CD1c-positive myeloid dendritic cell (primary cell): ENCODE data around the gene WDR19.
"Not testable (repeated sequence)": the region's sequence is repeated elsewhere in the genome, so short reads cannot be mapped to it uniquely, and the experiment has no call there.

Experiments used
- DNase-seq: peaks from one replicate; pipeline ENCODE4 v3.0.0-alpha.2; 2016; ENCODE audit errors: extremely low spot score

WDR19 gene

GRCh38 chr4:39233114-39233513 is 50.8 kb downstream of the WDR19 start:
- DNase-seq, result no peak

DNA sequence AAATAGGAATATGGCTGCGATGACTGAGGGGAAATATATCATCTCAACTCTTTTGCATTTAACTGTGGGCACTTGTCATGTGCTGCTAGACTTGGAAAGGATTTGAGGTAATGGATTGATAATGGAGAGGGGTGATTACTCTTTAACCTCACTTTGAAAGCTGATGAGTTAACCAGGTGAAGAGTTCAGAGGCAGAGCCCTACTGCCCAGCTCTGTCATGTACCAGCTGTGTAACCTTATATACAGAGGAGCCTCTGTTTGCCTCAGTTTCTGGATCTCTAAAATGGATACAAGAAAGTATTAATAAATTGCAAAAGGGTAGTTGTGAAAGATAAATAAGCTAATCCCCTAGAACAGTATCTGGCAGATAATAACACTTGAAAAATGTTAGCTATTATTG is 51.5 kb downstream of the WDR19 start:
- DNase-seq, result no peak

- no peak for DNase-seq
Observed at GRCh38 chr4:39235021-39235420, 52.7 kb downstream of the WDR19 start.

DNA sequence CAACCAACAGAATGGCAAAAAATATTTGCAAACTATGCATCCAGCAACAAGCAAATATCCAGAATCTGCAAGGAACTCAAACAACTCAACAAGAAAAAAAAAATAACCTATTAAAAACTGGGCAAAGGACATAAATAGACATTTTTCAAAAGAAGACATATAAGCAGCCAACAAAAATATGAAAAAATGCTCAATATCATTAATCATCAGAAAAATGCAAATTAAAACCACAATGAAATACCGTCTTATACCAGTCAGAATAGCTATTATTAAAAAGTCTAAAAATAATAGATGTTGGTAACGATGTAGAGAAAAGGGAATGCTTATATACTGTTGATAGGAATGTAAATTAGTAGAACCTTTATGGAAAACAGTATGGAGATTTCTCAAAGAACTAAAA is 53.4 kb downstream of the WDR19 start:
- DNase-seq, result no peak

- DNase-seq, result no peak
Observed at GRCh38 chr4:39237179-39237578, 54.9 kb downstream of the WDR19 start.

DNA sequence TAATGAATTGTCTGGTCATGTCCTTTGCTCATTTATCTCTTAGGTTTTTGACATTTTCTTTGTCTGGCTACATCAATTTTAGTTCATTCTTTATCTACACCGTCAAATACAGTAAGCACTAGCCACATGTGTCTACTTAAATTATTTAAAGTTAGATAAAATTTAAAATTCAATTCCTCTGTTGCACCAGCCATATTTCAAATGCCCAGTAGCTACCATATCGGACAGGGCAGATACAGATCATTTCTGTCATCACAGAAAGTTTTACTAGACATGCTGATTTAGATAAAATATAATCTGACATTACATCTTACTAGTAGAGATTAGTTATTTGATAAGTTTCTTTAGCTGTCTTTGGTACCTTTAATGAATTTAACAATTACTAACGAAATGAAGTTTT is 61.1 kb downstream of the WDR19 start:
- DNase-seq, result no peak

DNA sequence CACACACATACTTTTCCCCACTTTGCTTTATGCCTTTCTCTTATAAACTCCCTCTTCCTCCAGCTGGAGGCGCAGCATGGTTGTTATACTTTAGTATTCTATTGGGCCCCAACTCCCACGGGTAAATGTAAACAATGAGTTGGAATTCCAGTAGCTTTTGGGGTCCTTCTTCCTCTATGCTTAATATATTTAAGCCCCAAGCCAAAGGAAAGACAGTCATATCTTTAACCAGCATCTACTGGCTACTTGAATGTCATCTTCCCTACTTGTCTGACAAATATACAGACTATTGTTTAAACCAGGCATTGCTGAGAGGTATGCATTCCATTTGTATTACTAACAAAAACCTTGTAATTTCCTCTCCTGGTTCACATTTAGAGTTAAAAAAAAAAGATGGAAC is 72.9 kb downstream of the WDR19 start:
- DNase-seq, result no peak

- DNase-seq, result no peak
Observed at GRCh38 chr4:39255871-39256270, 73.5 kb downstream of the WDR19 start.

DNA sequence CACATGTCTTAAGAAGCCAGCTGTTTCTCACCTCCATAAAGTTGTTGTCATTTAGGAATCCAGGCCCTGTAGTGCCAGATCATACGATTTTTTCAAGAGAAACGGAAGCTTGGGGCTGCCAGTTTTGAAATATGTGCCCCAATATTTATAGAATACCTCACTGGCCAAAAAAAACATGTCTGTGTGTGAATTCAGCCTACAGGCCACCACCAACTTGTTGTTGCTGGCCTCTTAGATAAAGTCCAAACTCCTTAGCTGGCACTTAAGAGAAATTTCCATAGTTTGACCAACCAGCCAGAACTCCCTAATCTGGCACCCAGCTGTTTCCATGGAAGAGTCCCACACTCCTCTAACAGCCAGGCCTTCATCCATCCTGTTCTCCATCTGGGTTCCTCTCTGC is 74.1 kb downstream of the WDR19 start:
- no peak for DNase-seq

GRCh38 chr4:39259571-39260330 is 77.4 kb downstream of the WDR19 start:
- no peak for DNase-seq

GRCh38 chr4:39263895-39264294 is 81.6 kb downstream of the WDR19 start:
- DNase-seq, result no peak

DNA sequence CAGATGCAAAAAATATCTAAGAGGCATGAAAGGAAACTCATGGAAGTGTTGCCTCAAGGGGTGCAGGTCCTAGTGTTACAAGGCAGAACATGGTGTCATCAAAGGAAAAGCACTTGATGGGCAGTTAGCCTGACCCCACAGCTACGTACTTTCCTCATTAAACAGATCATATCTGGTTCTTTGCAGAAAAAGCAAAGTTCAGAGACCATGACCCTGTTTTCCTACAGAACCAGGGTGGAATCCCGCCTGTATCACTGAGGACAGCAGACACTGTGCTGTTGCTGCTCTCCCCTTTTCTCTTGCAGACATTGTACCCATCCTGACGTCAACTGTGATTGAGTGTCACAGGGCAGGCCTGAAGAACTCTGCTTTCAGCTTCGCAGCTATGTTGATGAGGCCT is 92.2 kb downstream of the WDR19 start:
- no peak for DNase-seq

GRCh38 chr4:39277661-39278060 is 95.3 kb downstream of the WDR19 start:
- not testable (repeated sequence) for DNase-seq

DNA sequence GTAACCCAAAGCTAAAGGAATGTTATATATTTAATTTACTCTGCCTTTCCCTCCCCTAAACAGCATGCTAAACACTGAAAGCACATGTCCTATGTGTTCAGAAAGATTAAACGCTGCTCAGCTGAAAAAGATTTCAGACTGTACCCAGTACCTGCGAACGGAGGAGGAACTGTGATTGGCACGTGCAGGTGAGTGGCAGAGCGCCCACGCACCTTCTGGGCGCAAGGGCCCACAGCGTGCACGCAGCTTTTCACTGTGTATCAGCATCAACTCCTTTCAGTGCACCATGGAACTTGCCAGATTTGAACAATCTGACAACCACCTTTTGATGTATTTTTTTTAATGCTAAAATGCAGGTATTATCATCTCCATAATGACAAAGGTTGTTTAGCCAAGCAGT is 96.1 kb downstream of the WDR19 start:
- no peak for DNase-seq

- no peak for DNase-seq
Observed at GRCh38 chr4:39279416-39279815, 97.1 kb downstream of the WDR19 start.

GRCh38 chr4:39280770-39281169 is 98.4 kb downstream of the WDR19 start:
- no peak for DNase-seq

- no peak for DNase-seq
Observed at GRCh38 chr4:39285111-39285795, 102.9 kb downstream of the WDR19 start.

DNA sequence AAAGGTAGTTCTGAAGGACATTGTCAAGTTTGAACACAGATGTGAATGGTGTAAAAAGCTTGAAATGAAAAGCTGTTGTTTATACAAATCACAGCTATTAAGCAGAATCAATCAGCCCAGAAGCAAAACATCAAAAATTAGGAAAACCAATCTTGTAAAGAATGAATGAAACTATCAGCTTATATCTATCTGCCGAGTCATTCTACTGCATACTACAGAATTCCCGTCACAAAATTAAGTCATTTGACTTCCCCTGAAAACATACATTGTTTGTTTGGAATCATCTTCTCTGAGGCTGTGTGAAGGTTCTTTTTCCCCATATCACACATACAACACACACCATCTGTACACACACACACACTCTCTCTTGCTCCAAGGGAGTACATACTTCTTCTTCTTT is 103.5 kb downstream of the WDR19 start:
- DNase-seq, result no peak

DNA sequence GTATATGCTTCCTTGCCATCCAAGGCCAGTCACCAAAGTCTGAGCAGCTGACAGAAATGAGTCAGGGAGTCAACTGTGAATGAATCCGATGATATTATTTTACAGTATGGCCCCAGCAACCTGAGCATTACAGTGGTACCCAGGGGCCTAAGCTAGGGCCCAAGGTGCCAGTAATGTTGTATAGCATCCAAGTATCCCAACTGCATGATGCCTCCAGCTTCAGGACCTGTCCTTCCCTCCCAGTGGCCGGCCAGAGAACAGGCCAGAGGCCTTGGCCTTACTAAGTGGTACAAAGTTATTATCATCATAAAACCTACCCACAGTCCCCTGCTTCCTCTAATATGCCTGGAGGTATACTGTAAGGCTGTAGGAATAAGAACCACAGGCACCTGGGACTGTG is 103.9 kb downstream of the WDR19 start:
- DNase-seq, result no peak

DNA sequence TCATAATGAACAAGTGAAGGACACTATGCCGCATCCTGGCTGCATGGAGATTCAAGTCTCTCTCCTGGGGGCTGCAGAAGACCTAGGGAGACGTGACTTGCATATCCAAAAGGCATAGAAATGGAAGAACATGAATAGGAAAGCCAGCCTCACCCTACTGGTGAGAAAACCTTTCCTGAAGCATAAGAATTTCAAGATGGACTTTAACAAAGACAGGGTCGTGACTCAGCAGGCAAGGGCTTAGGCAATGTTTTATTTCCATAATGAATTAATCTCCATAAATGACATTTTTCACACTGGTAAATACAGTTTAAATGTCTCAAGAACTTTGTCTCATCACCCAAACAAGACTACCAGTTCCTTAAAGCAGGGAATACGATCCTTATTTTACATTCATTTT is 104.9 kb downstream of the WDR19 start:
- DNase-seq, result no peak

GRCh38 chr4:39291686-39292085 is 109.4 kb downstream of the WDR19 start:
- no peak for DNase-seq

GRCh38 chr4:39292433-39292832 is 110.1 kb downstream of the WDR19 start:
- not testable (repeated sequence) for DNase-seq

DNA sequence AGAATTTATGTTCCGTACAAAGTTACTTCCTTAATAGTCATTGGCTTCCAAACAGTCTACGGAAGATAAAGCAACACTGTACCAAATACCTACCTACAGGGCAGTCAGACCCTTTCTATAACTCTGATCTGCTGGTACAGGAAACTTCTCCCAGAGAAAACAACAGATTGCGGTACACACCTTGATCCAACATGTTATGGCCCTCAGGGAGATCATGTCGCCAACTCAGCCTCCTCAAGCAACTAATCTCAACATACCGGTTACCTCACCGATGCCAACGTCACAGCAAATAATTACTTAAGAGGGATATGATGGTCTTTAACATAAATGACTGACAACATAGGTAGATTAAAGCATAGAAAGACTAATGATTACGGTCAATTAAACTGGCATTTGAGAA is 113.5 kb downstream of the WDR19 start:
- no peak for DNase-seq

GRCh38 chr4:39302901-39303300 is 120.6 kb downstream of the WDR19 start:
- no peak for DNase-seq
